ENCODE data around the gene USH1G. TPM values are rescaled to one million over a fixed set of nuclear protein-coding genes. Genes with fewer than 3 reads are reported as not detected.

Gene USH1G
- polyA plus RNA-seq, 1 donor from 2014 or later: not detected

GRCh38 chr17:74941128-74941725, 18.2 kb upstream of the USH1G start:
- Histone ChIP-seq H3K9me3 (ENCODE audit: low read length) (no peaks in the 10 kb centered on the region), H3F3A (ENCODE audit: insufficient read depth, low read length, poor library complexity, severe bottlenecking) (no peaks in the 10 kb centered on the region), H3K79me2 (replicated peaks; ENCODE audit: insufficient read depth, low read length) (no peaks in the 10 kb centered on the region), H3K9me2 (ENCODE audit: insufficient read depth, low read length) (no peaks in the 10 kb centered on the region), H4K20me1 (ENCODE audit: insufficient read depth) (no peaks in the 10 kb centered on the region), H2AFZ (ENCODE audit: low read depth, low read length) (no peak overlapping the region), H3K27ac (ENCODE audit: low read length) (no peak overlapping the region), H3K36me3 (ENCODE audit: insufficient read depth, low read length) (no peaks in the 10 kb centered on the region), H3K4me3 (ENCODE audit: low read length) (no peak overlapping the region), H3K9ac (ENCODE audit: low read length) (no peak overlapping the region), H3K27me3 (ENCODE audit: insufficient read depth, low read depth, low read length) (peaks cover 59% of the 10 kb centered on the region), H3K4me2 (ENCODE audit: low read length) (no peak overlapping the region)
- no peak for TF ChIP-seq SMC3 (conservative IDR thresholded peaks at IDR 0.05; ENCODE audit: poor library complexity)

DNA sequence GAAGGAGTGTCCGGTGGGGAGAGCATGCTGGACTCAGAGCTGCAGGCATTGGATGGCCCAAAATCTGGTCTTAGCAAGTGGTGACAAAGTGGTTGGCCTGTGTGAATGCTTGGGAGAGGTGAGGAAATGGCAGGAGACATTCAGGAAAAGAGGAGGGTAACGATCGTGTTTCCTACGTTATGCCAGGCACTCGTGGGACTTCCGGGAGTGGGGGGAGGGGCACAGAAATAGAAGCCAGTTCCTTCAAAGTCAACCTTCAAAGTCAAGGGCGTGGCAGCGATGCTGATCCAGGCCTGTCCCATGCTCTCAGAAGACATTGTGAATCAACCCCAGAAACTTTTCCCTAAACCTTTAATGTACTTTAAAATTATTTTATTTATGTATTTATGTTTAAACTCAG, 16.5 kb upstream of the USH1G start:
- H3K9me3 ChIP-seq (ENCODE audit: low read length): no peaks in the 10 kb centered on the region
- H3K79me2 ChIP-seq (replicated peaks; ENCODE audit: insufficient read depth, low read length): no peaks in the 10 kb centered on the region
- H3K36me3 ChIP-seq (ENCODE audit: insufficient read depth, low read length): no peaks in the 10 kb centered on the region
- no peaks in the 10 kb centered on the region for H3F3A ChIP-seq (ENCODE audit: insufficient read depth, low read length, poor library complexity, severe bottlenecking)
- no peak overlapping the region for H3K4me3 ChIP-seq (ENCODE audit: low read length)
- TF ChIP-seq TAF1 (IDR thresholded peaks at IDR 0.05; ENCODE audit: low read depth): no peak
- TF ChIP-seq, protein P1, sequence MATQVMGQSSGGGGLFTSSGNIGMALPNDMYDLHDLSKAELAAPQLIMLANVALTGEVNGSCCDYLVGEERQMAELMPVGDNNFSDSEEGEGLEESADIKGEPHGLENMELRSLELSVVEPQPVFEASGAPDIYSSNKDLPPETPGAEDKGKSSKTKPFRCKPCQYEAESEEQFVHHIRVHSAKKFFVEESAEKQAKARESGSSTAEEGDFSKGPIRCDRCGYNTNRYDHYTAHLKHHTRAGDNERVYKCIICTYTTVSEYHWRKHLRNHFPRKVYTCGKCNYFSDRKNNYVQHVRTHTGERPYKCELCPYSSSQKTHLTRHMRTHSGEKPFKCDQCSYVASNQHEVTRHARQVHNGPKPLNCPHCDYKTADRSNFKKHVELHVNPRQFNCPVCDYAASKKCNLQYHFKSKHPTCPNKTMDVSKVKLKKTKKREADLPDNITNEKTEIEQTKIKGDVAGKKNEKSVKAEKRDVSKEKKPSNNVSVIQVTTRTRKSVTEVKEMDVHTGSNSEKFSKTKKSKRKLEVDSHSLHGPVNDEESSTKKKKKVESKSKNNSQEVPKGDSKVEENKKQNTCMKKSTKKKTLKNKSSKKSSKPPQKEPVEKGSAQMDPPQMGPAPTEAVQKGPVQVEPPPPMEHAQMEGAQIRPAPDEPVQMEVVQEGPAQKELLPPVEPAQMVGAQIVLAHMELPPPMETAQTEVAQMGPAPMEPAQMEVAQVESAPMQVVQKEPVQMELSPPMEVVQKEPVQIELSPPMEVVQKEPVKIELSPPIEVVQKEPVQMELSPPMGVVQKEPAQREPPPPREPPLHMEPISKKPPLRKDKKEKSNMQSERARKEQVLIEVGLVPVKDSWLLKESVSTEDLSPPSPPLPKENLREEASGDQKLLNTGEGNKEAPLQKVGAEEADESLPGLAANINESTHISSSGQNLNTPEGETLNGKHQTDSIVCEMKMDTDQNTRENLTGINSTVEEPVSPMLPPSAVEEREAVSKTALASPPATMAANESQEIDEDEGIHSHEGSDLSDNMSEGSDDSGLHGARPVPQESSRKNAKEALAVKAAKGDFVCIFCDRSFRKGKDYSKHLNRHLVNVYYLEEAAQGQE (IDR thresholded peaks at IDR 0.05; ENCODE audit: borderline replicate concordance): no peak
- no peak for TF ChIP-seq CTCF (IDR thresholded peaks at IDR 0.05; ENCODE audit: poor library complexity, severe bottlenecking)
- TF ChIP-seq POLR2AphosphoS5 (IDR thresholded peaks at IDR 0.05): no peak
- no peak for TF ChIP-seq EP300 (conservative IDR thresholded peaks at IDR 0.05; ENCODE audit: poor library complexity, severe bottlenecking)
- H3K4me2 ChIP-seq (ENCODE audit: low read length): no peak overlapping the region
- no peak overlapping the region for H2AFZ ChIP-seq (ENCODE audit: low read depth, low read length)
- no peak overlapping the region for H3K27ac ChIP-seq (ENCODE audit: low read length)
- H3K9ac ChIP-seq (ENCODE audit: low read length): no peak overlapping the region
- peaks cover 72% of the 10 kb centered on the region for H3K27me3 ChIP-seq (ENCODE audit: insufficient read depth, low read depth, low read length)
- H4K20me1 ChIP-seq (ENCODE audit: insufficient read depth): no peaks in the 10 kb centered on the region
- H3K9me2 ChIP-seq (ENCODE audit: insufficient read depth, low read length): no peaks in the 10 kb centered on the region

DNA sequence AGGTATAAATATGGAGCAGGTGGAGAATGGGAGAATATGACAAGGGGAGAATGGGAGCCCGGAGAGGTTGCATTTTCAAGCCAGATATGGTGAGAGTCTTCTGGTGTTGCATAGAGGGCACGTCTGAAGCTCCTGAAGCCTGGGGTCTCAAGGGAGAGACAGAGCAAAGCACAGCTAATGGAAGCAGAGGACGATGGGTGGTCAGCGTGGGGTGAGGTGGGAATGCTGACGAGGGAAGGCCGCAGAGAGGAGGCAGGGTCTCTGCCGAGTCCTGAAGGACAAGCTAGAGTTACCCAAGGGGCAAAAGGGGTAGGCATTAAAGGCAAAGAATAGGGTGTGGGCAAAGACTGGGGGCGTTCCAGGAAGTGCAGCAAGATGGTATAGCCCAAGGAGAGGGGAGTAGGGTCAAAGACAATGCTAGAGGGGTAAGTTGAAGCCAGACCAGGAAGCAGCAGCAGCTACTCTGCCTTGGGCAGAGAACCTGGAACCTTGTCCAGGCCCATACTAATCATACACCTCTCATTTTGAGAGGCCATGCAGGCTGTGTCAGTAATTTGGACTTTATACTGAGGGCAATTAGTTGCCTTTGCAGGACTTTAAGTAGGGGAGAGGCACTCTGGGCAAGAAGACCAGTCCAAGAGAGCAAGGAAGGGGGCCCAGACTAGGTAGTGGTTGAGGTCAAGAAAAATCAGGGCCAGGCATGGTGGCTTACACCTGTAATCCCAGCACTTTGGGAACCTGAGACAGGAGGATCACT, 15.3 kb upstream of the USH1G start:
- Histone ChIP-seq H3F3A (ENCODE audit: insufficient read depth, low read length, poor library complexity, severe bottlenecking) (no peaks in the 10 kb centered on the region), H3K27me3 (ENCODE audit: insufficient read depth, low read depth, low read length) (peaks cover 84% of the 10 kb centered on the region), H3K9me3 (ENCODE audit: low read length) (no peaks in the 10 kb centered on the region), H3K27ac (ENCODE audit: low read length) (no peak overlapping the region), H3K36me3 (ENCODE audit: insufficient read depth, low read length) (no peaks in the 10 kb centered on the region), H3K9me2 (ENCODE audit: insufficient read depth, low read length) (no peaks in the 10 kb centered on the region), H3K4me2 (ENCODE audit: low read length) (no peak overlapping the region), H3K79me2 (replicated peaks; ENCODE audit: insufficient read depth, low read length) (no peaks in the 10 kb centered on the region), H4K20me1 (ENCODE audit: insufficient read depth) (no peaks in the 10 kb centered on the region), H3K9ac (ENCODE audit: low read length) (no peak overlapping the region), H2AFZ (ENCODE audit: low read depth, low read length) (no peak overlapping the region), H3K4me3 (ENCODE audit: low read length) (no peak overlapping the region)
- TF ChIP-seq SMC3 (conservative IDR thresholded peaks at IDR 0.05; ENCODE audit: poor library complexity) (no peak), TAF1 (IDR thresholded peaks at IDR 0.05; ENCODE audit: low read depth) (no peak), RAD21 (conservative IDR thresholded peaks at IDR 0.05) (no peak), EZH2 (IDR thresholded peaks at IDR 0.05; ENCODE audit: borderline replicate concordance, insufficient read depth, low read length, poor library complexity, severe bottlenecking) (no peak), EP300 (conservative IDR thresholded peaks at IDR 0.05; ENCODE audit: poor library complexity, severe bottlenecking) (no peak), MXI1 (conservative IDR thresholded peaks at IDR 0.05; ENCODE audit: poor library complexity, severe bottlenecking) (no peak), CTCF (IDR thresholded peaks at IDR 0.05; ENCODE audit: poor library complexity, severe bottlenecking) (no peak)

Data from neural cell (in vitro differentiated cells).